ENCODE measurements around the gene SENP1. TPM values are rescaled to one million over a fixed set of nuclear protein-coding genes. Genes with fewer than 3 reads are reported as not detected.

SENP1 gene
- total RNA-seq, 4 donors from 2014 or later, result 7.8 to 19.1 (median 16.5) TPM

- peaks cover 31 to 50% (median 41%) of the 10 kb centered on the region in 3 donors for H3K4me1 ChIP-seq
- H3K9me3 ChIP-seq, result no peaks in the 10 kb centered on the region
- intact Hi-C loops (cut with DNase I), result no loop called here
- H3K27me3 ChIP-seq, result peaks cover 14 to 100% (median 29%) of the 10 kb centered on the region in 4 donors
- H3K36me3 ChIP-seq, result no peaks in the 10 kb centered on the region
- no peak for DNase-seq
- 13 to 18% methylated on average over 18 to 33 of the region's 38 CpGs for WGBS, 2 donors
- TF ChIP-seq POLR2A (IDR thresholded peaks at IDR 0.05) (no peak), CTCF (IDR thresholded peaks at IDR 0.05) (no peak)
- H3K4me3 ChIP-seq, result peak overlapping the region in 3 of 4 donors; percentile 43 to 69 (median 47)
- no peak overlapping the region for H3K27ac ChIP-seq
Measured at GRCh38 chr12:48003226-48004052, 102.4 kb downstream of the SENP1 start.

- H3K9me3 ChIP-seq, result no peaks in the 10 kb centered on the region
- H3K4me3 ChIP-seq, result peak overlapping the region in 3 of 4 donors; percentile 43 to 69 (median 47)
- intact Hi-C loops (cut with DNase I), result no loop called here
- H3K36me3 ChIP-seq, result no peaks in the 10 kb centered on the region
- peaks cover 31 to 50% (median 41%) of the 10 kb centered on the region in 3 donors for H3K4me1 ChIP-seq
- TF ChIP-seq CTCF (IDR thresholded peaks at IDR 0.05), result no peak
- no peak for TF ChIP-seq POLR2A (IDR thresholded peaks at IDR 0.05)
- no peak for DNase-seq
- no peak overlapping the region for H3K27ac ChIP-seq
- peaks cover 14 to 100% (median 29%) of the 10 kb centered on the region in 4 donors for H3K27me3 ChIP-seq
- 0 to 1% methylated on average over 7 to 10 of the region's 26 CpGs for WGBS, 2 donors
Measured at GRCh38 chr12:48002773-48003218, 103.1 kb downstream of the SENP1 start.

- intact Hi-C loops (cut with DNase I), result no loop called here
- TF ChIP-seq CTCF (IDR thresholded peaks at IDR 0.05) (no peak), POLR2A (IDR thresholded peaks at IDR 0.05) (no peak)
- Histone ChIP-seq H3K27me3 (peaks cover 14 to 100% (median 29%) of the 10 kb centered on the region in 4 donors), H3K9me3 (no peaks in the 10 kb centered on the region), H3K4me3 (peak overlapping the region; percentile 27 to 69 (median 45)), H3K27ac (no peak overlapping the region), H3K36me3 (no peaks in the 10 kb centered on the region), H3K4me1 (peaks cover 31 to 50% (median 41%) of the 10 kb centered on the region in 3 donors)
- no peak for DNase-seq
- 1 to 5% methylated on average over 3 to 13 of the region's 13 CpGs for WGBS, 2 donors
Measured at GRCh38 chr12:48002414-48002730, 103.5 kb downstream of the SENP1 start.

- intact Hi-C loops (cut with DNase I), result no loop called here
- DNase-seq, result no peak
- WGBS, 2 donors, result 1 to 2% methylated on average over 24 to 36 of the region's 57 CpGs
- Histone ChIP-seq H3K27me3 (peaks cover 14 to 100% (median 29%) of the 10 kb centered on the region in 4 donors), H3K4me3 (peak overlapping the region; percentile 27 to 69 (median 45)), H3K36me3 (no peaks in the 10 kb centered on the region), H3K4me1 (peaks cover 31 to 50% (median 41%) of the 10 kb centered on the region in 3 donors), H3K9me3 (no peaks in the 10 kb centered on the region), H3K27ac (peak overlapping the region in 3 of 4 donors; percentile 48 to 64 (median 49))
- no peak for TF ChIP-seq POLR2A (IDR thresholded peaks at IDR 0.05)
- TF ChIP-seq CTCF (IDR thresholded peaks at IDR 0.05), result no peak
Measured at GRCh38 chr12:48001505-48002413, 104.1 kb downstream of the SENP1 start.
